GM18520 (cell line): ENCODE results near the gene OPCML.

ENCODE experiments used
- ATAC-seq: cut with Tn5 transposase; IDR thresholded peaks from one replicate; pipeline ENCODE4 v1.9.1; 2021; ENCODE audit not compliant: unreplicated experiment

Gene OPCML

DNA sequence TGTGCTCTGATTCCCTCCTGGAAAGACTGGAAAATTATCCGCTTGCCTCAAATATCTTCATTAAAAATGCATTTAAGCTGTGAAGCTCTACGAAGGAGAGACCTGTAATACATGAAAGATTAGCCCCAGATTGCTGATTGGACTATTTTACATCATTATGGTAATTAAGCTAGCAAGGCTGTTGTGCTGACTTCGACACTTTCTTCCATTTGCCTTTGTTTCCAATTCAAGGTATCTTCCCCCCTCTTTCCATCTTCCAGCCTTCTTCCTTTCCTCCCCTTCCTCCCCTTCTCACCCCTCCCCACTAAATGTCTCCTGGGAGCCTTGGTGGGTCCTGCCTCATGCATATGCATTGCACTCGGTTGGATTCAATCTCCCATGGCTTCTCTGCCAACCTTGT, 710.8 kb downstream of the OPCML start:
- no peak for ATAC-seq

- ATAC-seq = no peak
Observed at GRCh38 chr11:132821014-132821413, 711.3 kb downstream of the OPCML start.

DNA sequence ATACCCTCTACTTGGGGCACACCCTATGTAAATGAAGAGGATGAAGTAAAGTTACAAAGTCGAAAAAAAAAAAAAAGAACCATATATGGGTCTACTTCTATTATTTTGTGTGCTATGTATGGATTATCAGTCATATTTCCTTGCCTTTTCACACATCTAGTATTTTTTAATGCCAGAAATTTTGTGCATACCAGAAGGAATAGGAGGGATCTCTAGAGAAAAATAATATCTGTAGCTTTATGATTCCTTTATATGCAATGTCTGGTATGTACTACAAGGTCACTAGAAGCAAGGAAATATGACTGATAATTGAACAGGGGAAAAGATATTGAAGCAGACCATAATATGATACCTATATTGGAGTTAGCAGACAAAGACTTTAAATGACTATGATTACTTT, 713.4 kb downstream of the OPCML start:
- ATAC-seq = no peak

DNA sequence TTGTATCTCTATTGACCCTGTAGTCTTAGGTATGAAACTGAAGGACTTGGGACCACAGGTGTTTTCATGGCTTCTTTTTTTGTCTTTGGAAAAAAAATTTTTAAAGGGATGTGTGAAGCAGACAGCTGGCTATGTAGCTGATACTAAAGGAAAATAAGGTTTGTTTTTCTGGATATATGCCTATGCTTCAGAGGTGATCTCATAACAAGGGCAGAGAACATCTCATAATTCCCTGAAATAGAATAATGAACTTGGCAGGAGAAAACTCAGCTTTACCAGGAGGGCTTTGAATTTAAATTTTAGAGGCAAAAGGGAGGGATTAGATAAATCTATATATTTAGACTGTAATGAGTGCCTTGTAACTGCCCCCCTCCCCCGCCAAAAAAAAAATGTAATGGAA, 714.9 kb downstream of the OPCML start:
- ATAC-seq = no peak

DNA sequence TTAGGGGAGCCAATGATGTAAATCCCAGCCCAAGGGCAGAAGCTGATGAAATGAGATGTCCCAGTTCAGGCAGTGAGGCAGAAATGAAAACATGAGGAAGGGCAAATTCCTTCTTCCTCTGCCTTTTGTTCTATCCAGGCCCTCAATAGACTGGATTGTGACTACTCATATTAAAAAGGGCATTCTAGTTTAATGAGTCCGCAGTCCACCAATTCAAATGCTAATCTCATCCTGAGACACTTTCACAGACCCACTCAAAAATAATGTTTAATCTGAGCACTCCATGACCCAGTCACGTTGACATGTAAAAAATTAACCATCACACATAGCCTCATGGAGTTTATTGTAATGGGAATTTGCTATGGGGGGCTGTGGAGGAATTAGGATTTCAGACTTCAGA, 717.9 kb downstream of the OPCML start:
- ATAC-seq = no peak

GRCh38 chr11:132811649-132812048, 720.7 kb downstream of the OPCML start:
- ATAC-seq = no peak

DNA sequence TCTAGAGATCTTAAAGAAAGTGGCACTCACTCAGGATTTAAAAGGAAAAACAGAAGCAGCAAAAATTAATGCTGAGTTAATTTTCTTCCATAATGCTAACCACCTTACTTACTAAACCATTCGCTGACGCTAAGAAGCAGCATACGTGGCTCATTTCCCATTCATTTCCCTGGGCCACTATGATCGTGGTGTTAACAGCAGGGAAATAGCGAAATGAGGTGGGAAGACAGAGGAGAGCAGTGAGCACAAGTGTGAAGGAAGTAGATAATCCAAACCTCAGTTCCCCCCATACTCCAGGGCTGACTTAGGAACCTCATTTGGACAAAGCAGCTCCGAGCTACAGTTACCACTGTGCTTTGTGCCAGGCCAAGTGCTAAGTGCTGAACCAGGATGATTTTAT, 723.2 kb downstream of the OPCML start:
- no peak for ATAC-seq

- no peak for ATAC-seq
Observed at GRCh38 chr11:132804258-132804657, 728.0 kb downstream of the OPCML start.

GRCh38 chr11:132803436-132803835, 728.9 kb downstream of the OPCML start:
- ATAC-seq = no peak

GRCh38 chr11:132802947-132803346, 729.4 kb downstream of the OPCML start:
- no peak for ATAC-seq

- ATAC-seq = no peak
Observed at GRCh38 chr11:132793831-132794230, 738.5 kb downstream of the OPCML start.

- ATAC-seq = no peak
Observed at GRCh38 chr11:132792341-132793140, 739.8 kb downstream of the OPCML start.

DNA sequence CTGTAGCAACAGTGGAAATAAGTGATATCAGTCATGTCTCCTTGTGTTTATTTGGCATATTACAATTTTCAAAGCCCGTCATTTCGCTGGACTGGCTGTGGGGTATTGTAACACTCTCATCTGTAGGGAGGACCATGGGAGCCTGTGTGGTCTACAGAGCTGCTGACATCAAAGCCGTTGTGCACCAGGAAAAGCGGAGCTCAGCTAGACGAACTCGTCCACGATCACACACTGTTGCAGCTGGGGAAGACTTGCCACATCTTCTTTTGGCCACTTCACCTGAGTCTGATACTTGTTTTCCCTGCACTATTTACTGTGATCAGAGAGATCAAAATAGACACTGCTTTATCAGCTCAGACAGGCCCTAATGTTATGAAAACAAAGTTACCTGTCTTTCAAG, 741.3 kb downstream of the OPCML start:
- no peak for ATAC-seq

DNA sequence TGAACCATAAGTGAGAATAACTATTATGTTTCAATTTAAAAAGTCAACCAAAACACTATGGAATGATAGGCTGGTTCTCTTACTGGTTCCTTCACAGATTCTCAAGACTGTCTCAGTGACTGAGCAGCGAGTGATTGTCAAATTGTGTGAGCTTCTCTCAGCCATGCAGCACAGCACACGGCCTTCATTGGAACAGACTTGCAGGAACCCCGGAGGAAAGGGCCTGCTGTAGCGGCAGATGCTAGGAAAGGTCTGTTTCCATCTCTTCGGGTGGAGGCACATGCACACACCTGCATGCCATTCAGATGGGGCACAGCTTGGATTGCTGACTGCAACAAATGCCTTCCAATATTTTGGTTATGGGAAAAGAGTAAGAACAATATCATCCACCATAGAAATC, 741.8 kb downstream of the OPCML start:
- ATAC-seq = no peak

DNA sequence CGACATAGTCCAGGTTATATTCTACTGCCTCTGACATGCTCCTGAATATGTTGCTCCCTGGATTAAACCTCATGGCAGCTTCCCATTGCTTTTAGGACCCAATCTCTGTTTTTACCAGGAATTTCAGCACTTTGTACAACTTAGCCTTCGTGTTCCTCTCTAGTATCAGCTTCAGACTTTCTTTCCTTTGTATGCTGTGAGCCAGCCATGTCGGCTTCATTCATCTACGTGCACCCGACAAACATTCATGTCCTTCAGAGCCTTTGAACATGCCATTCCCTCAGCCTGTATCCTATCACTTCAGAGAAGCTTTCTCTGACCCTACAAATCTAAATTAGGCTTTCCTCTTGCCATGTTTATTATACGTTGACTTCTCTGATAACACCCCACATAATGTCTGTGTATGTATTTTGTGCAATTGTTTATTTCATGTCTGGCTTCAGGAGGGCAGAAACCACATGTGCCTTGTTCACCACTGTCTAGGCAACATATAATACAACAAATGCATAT, 743.4 kb downstream of the OPCML start:
- ATAC-seq = no peak

DNA sequence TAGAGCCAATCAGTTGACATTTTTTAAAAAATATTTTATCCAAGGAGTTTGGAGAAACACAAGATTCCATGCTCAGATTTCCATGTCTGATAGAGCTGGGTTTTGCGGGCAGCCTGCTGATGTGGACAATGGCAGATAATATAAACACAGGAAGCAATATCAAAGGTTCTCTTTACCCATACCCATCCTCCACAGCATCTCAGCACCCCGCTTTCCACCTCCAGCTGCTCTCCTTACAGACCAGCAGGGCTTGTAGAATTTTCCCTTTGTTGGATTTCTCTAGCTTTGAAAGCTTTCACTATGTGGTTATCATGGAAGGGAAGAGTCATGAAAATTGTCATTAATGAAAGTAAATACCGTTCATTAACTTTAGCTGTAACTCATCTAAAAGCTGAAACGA, 746.4 kb downstream of the OPCML start:
- no peak for ATAC-seq

DNA sequence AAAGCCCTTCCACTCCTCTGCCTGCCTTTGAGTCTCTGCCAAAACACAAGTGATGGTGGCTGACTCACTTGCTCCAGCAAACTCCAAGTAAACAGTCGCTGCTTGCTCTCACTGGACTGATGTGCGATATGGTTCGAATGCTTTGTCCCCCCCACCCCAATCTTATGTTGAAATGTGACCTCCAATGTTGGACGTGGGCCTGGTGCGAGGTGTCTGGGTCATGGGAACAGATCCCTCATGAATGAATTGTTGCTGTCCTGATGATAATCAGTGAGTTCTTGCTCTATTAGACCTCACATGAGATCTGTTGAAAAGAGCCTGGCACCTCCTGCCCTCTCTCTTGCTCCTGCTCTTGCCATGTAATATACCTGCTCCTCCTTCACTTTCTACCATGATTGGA, 747.9 kb downstream of the OPCML start:
- ATAC-seq = no peak

DNA sequence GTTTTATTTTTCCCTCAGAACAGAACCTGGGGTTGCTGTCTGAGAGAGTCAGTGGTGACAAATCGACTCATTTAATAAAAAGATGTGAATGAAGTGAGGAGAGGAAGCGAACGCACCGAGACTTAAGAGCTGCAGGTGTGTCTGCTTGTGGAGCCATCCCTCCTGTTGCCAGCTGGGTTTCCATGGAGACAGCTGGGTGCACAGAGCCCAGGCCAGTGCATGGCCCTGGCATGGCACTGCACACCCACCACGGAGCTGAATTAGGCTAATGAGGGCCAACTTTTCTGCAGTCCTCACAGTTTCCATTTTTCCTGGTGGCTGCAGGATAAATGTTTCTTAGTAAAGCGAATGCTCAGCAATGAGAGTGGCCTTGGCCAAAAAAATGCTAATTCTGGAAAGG, 750.2 kb downstream of the OPCML start:
- ATAC-seq = no peak

DNA sequence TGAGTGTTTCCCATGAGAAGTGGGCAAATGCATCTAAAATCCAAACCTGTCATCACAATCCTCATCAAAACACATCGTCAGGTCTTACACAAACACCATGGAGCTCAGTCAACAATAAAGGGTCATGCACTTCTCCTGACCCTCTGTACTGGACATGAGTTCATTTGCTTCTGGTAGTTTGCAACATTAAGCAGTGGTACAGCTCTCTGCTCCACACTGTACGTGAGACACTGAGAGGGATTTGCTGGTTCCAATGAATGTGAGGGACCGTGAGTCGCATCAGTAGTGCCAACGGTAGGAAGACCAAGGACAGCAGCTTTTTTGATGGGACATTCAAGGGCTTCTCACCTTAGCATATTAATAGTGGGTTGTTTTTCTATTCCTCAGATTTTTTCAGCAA, 752.3 kb downstream of the OPCML start:
- ATAC-seq = no peak

- ATAC-seq = no peak
Observed at GRCh38 chr11:132779497-132779896, 752.8 kb downstream of the OPCML start.

- no peak for ATAC-seq
Observed at GRCh38 chr11:132777067-132777975, 755.0 kb downstream of the OPCML start.

DNA sequence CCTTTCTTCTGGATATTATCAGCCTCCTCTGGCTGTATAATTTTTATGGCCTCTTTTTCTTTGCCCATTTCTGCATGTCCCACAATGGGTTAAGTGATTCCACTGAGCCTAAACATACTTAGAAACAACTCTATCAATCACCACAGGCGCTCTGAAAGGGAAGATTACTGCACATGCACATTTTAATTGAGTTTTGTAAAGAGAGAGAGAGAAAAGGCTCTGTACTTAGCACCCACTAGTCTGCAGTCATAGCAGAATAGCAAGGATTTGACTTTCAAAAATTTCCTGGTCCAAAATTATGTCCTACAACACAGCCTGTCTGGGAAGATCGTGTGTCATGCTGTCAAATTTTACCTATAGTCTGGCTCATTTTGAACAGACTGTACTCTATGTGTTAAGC, 758.5 kb downstream of the OPCML start:
- ATAC-seq = no peak
